HUES6 (cell line): ENCODE results near the gene ARHGEF10L.

Experiments used
- H3K27ac ChIP-seq: 2 replicates; pipeline ENCODE4 v1.7.0; 2013; ENCODE audit warnings: low read depth, mild to moderate bottlenecking, low read length, inconsistent platforms
- H3K27me3 ChIP-seq: 2 replicates; pipeline ENCODE4 v1.6.1; 2013; ENCODE audit warnings: low read length; ENCODE audit not compliant: control insufficient read depth, insufficient read depth
- H3K36me3 ChIP-seq: 2 replicates; pipeline ENCODE4 v1.6.1; 2013; ENCODE audit warnings: low read length; ENCODE audit not compliant: control insufficient read depth, insufficient read depth
- H3K4me1 ChIP-seq: 2 replicates; pipeline ENCODE4 v1.6.1; 2013; ENCODE audit warnings: low read length; ENCODE audit not compliant: control insufficient read depth, insufficient read depth
- H3K4me3 ChIP-seq: 2 replicates; pipeline ENCODE4 v1.5.1; 2013; ENCODE audit warnings: low read depth, low read length
- H3K9ac ChIP-seq: one replicate; pipeline ENCODE4 v1.6.1; 2013; ENCODE audit warnings: mild to moderate bottlenecking, low read length
- H3K9me3 ChIP-seq: 2 replicates; pipeline ENCODE4 v1.6.1; 2013; ENCODE audit warnings: low read depth, low read length; ENCODE audit not compliant: control insufficient read depth, insufficient read depth

Gene ARHGEF10L

DNA sequence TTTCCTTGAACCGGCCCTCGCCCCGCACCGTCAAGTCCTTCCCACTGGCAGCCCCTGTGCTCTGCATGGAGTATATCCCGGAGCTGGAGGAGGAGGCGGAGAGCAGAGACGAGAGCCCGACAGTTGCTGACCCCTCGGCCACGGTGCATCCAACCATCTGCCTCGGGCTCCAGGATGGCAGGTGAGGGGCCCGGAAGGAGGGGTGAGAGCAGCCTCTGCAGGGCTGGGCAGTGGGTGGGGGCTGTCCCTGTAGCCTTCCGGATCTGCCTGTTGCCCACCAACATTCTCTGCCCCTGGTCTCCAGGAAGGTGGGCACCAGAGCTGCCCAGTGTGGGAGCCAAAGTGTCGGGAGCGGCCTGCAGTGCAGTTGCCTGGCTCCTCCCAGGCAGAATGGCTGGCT is 116.4 kb downstream of the ARHGEF10L start:
- Histone ChIP-seq H3K4me3 (no peak overlapping the region), H3K27me3 (no peaks in the 10 kb centered on the region), H3K9me3 (no peaks in the 10 kb centered on the region), H3K4me1 (no peaks in the 10 kb centered on the region), H3K27ac (no peak overlapping the region), H3K9ac (no peak overlapping the region), H3K36me3 (peaks cover 52% of the 10 kb centered on the region)

DNA sequence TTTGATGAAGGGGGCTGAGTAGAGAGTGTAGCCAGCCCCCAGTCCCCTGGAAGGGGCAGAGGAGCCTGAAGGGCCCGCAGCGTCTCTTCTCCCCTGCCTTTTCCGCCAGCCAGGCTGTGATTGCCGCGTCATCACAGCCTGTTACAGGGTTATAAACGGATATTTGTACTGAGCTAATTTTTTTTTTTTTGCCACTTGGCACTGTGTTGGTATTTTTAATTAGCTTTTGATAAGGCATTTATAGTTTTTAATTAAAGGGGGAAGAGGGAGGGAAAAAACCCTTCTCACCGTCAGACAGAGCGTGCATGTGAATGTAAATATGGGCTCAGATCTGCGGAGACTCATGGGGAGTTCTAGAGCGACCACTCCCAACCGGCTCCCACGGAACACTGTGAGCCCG is 117.9 kb downstream of the ARHGEF10L start:
- Histone ChIP-seq H3K4me3 (no peak overlapping the region), H3K9ac (no peak overlapping the region), H3K27ac (no peak overlapping the region), H3K36me3 (peaks cover 52% of the 10 kb centered on the region), H3K4me1 (no peaks in the 10 kb centered on the region), H3K27me3 (no peaks in the 10 kb centered on the region), H3K9me3 (no peaks in the 10 kb centered on the region)

DNA sequence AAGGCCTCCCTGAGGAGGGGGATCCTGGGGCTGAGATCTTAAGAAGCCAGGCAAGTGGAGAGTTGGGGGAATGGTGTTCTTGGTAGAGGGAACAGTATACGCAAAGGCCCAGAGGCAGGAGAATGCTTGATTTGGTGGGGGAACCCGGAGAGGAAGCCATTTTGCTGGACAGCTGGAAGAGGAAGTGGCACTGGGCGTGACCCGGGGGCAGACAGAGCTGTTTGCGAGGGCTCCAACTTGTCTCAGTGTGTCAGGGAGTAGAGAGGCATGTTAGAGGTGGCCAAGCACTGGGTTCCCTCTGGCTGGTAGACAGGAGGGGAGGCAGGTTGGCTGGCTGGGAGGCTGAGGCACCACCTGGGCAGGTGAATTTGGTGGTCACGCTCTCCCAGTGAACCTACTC is 119.3 kb downstream of the ARHGEF10L start:
- H3K9me3 ChIP-seq = no peaks in the 10 kb centered on the region
- H3K4me1 ChIP-seq = no peaks in the 10 kb centered on the region
- H3K27ac ChIP-seq = no peak overlapping the region
- no peak overlapping the region for H3K9ac ChIP-seq
- H3K27me3 ChIP-seq = no peaks in the 10 kb centered on the region
- H3K36me3 ChIP-seq = peaks cover 56% of the 10 kb centered on the region
- H3K4me3 ChIP-seq = no peak overlapping the region

DNA sequence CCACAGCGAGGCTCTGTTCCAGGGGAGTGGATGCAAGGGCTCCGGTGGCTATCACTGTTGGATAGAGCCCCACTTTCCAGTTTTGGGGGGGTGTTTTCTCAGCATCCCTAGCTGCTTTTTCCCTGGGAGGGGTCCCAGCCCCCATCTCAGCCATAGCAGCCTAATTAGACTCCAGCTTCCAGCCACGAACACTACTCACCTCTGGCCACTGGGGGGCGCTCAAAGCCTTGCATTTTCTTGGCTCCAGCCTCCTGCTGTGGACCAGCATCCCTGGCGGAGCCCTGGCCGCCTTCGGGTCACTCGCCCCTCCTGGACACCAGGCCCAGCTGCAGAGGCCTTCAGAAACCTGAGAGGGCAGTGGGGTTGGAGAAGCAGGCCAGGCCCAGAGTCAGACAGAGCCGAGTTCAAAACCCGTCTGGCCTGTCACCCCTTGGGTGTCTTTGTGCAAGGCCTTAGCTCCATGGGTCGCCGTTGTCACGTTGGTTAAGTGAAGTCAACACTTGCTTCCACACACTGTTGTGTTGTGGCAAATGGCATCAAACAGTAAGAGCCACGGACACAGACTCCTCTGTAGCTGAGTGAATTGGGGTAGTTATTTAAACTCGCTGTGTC is 122.2 kb downstream of the ARHGEF10L start:
- Histone ChIP-seq H3K27ac (no peak overlapping the region), H3K4me1 (no peaks in the 10 kb centered on the region), H3K36me3 (peaks cover 60% of the 10 kb centered on the region), H3K9me3 (no peaks in the 10 kb centered on the region; the same call in 1 of the 2 replicates), H3K9ac (no peak overlapping the region), H3K4me3 (no peak overlapping the region), H3K27me3 (no peaks in the 10 kb centered on the region)

DNA sequence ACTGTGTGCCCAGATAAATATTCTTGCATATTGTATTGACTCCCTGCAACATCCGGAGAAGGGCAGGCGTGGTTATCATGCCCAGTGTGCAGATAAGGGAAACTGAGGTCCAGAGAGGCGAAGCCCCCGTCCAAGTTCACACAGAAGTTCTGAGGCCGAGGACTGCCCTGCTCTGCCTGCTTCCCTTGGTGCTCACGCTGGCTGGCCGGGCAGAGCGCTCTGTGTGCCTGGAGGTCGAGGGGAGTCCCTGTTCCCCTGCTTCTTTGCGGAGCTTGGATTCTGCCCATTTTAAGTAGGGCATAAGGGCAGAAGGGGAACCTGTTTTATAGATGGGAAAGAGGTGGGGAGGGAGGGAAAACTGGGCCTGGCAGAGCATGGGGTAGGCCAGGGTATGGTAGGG is 122.8 kb downstream of the ARHGEF10L start:
- H3K9ac ChIP-seq = no peak overlapping the region
- H3K27ac ChIP-seq = no peak overlapping the region
- H3K36me3 ChIP-seq = peaks cover 54% of the 10 kb centered on the region
- no peaks in the 10 kb centered on the region for H3K4me1 ChIP-seq
- H3K9me3 ChIP-seq = no peaks in the 10 kb centered on the region; the same call in 1 of the 2 replicates
- no peak overlapping the region for H3K4me3 ChIP-seq
- no peaks in the 10 kb centered on the region for H3K27me3 ChIP-seq

DNA sequence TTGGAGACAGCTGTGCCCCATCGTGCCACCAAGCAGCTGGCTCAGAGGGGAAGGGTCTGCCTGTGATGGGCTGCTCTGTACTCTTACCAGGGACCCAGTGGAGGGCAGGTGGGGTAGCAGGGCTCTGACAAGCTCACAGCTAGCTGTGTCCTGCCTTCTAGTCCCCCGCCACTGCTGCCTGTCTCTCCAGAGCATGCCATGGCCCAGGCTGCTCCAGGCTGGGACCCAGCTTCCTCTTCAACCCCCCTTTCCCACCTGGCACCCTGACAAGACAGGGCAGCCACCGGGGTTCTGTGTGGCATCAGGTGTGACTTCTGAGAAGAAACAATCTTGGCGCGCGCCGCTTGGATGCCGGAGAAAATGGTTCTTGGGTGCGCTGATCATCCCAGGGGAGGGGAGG is 123.3 kb downstream of the ARHGEF10L start:
- H3K4me1 ChIP-seq = no peaks in the 10 kb centered on the region
- no peaks in the 10 kb centered on the region; the same call in 1 of the 2 replicates for H3K9me3 ChIP-seq
- H3K9ac ChIP-seq = no peak overlapping the region
- H3K4me3 ChIP-seq = no peak overlapping the region
- no peak overlapping the region for H3K27ac ChIP-seq
- H3K27me3 ChIP-seq = no peaks in the 10 kb centered on the region
- H3K36me3 ChIP-seq = peaks cover 51% of the 10 kb centered on the region

DNA sequence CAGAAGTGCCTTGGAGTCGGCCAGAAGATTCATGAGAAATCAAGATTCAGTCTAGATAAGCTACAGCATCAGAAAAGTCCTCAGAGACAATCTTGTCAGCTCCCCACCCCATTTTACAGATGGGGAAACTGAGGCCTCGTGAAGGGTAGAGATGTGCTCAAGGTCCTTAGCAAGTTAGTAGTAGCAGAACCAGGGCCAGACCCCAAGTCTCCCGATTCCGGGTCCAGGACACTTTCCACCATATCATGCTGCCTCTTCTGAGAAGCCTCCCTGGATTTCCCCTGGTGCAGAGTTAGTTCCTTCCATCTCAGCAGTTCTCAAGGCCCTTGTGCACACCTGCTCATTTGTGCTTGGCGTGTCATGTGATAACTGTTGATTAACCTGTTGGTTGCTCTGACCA is 124.1 kb downstream of the ARHGEF10L start:
- no peaks in the 10 kb centered on the region; the same call in 1 of the 2 replicates for H3K9me3 ChIP-seq
- no peak overlapping the region for H3K4me3 ChIP-seq
- H3K9ac ChIP-seq = no peak overlapping the region
- peaks cover 48% of the 10 kb centered on the region for H3K36me3 ChIP-seq
- H3K4me1 ChIP-seq = no peaks in the 10 kb centered on the region
- no peaks in the 10 kb centered on the region for H3K27me3 ChIP-seq
- H3K27ac ChIP-seq = no peak overlapping the region

DNA sequence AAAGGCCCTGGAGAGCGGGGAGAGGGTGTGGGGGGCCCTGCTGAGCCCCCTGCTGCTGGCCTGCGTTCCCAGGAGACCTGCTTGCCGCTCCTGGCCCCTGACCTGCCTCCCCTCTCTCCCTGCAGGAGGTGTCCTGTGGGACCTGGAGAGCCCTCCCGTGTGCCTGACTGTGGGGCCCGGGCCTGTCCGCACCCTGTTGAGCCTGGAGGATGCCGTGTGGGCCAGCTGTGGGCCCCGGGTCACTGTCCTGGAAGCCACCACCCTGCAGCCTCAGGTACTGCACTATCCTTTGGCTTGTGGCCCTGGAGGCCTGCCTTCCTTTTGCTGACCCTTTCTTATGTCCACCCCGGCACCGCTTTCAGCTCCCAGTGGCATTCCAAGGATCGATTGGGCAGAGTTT is 124.8 kb downstream of the ARHGEF10L start:
- Histone ChIP-seq H3K27me3 (no peaks in the 10 kb centered on the region), H3K9ac (no peak overlapping the region), H3K27ac (no peak overlapping the region), H3K4me1 (no peaks in the 10 kb centered on the region), H3K36me3 (peaks cover 45% of the 10 kb centered on the region), H3K9me3 (no peaks in the 10 kb centered on the region; the same call in 1 of the 2 replicates), H3K4me3 (no peak overlapping the region)

DNA sequence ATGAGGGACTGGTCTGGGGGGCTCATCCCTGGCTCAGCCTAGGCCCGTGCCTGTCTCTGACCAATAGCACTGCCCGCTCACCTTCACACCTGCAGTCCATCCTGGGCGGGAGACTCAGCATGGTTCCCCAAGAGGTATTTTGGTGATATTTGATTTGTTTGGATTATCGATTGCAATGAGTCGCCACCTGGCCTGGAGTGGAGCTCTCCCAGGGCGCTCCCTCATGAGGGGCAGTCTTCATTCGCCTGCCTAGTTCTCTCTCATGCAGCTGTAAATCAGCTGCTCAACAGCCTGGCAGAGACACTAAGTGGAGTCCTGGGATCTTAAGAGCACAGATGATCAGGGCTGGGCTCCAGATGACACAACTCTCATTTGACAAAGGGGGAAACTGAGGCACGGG is 125.6 kb downstream of the ARHGEF10L start:
- Histone ChIP-seq H3K4me3 (no peak overlapping the region), H3K27ac (no peak overlapping the region), H3K36me3 (peaks cover 43% of the 10 kb centered on the region), H3K9ac (no peak overlapping the region), H3K9me3 (no peaks in the 10 kb centered on the region; the same call in 1 of the 2 replicates), H3K4me1 (no peaks in the 10 kb centered on the region), H3K27me3 (no peaks in the 10 kb centered on the region)

DNA sequence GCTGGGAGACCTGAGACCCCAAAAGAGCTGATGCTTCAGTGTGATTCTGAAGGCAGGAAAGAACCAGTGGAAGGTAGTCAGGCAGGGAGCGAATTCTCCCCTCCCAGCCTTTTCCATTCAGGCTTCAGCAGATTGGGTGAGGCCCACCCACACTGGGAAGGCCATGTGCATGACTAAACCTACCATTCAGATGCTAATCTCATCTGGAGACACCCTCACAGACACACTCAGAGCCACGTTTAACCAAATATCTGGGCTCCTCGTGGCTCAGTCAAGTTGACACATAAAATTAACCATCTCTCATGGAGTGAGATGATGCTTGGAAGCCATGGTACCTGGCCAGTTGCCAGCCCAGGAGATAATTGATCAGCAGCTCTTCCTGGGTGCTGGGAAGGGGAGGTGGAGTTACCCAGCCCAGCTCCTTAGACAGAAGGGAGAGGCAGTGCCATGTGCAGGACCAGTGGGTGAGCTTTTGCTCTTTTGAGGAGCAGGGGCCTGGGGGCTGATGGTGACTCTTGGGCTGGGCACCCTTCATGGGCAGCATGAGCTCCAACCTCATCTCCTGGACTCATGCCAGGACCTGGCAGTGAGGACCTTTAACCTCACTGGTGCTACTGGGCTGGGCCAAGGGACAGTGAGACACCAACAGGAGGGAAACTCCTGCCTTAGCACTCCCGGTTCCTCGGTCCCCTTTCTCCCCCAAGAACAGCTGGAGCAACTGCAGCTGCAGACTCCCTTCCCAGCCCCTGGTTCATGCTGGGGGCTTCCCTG is 126.6 kb downstream of the ARHGEF10L start:
- no peak overlapping the region for H3K9ac ChIP-seq
- no peaks in the 10 kb centered on the region for H3K27me3 ChIP-seq
- H3K36me3 ChIP-seq = peaks cover 44% of the 10 kb centered on the region
- H3K4me1 ChIP-seq = peaks cover 5% of the 10 kb centered on the region
- H3K9me3 ChIP-seq = no peaks in the 10 kb centered on the region; the same call in 1 of the 2 replicates
- H3K27ac ChIP-seq = no peak overlapping the region
- no peak overlapping the region for H3K4me3 ChIP-seq

DNA sequence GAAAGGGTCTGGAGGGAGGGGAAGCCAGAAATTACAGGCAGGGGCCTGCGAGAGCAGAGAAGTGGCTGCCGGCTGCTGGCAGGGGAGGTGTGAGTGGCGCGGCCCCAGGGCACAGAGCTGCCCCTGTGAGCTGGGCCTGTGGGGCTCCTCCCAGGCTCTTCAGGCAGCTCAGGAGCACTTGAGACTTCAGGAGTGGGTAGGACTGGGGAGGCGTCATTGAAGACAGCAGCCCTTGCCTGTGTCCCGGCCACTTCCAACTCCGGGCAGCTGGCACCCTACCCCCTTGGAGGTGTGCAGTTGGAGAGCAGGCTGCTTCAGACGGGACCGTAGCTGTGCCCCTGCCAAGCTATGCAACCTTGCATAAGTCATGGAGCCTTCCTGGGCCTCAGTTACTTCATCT is 128.1 kb downstream of the ARHGEF10L start:
- peaks cover 17% of the 10 kb centered on the region for H3K4me1 ChIP-seq
- H3K4me3 ChIP-seq = no peak overlapping the region
- peaks cover 44% of the 10 kb centered on the region for H3K36me3 ChIP-seq
- no peaks in the 10 kb centered on the region; the same call in 1 of the 2 replicates for H3K9me3 ChIP-seq
- H3K27me3 ChIP-seq = no peaks in the 10 kb centered on the region
- no peak overlapping the region for H3K9ac ChIP-seq
- H3K27ac ChIP-seq = no peak overlapping the region
